ENCODE results near the gene CERCAM. TPM values are rescaled to one million over a fixed set of nuclear protein-coding genes. Genes with fewer than 3 reads are reported as not detected.

CERCAM gene
- total and polyA plus RNA-seq, 3 experiments from 2014 or later, result 1.1 to 2.6 (median 1.9) TPM

GRCh38 chr9:128428644-128429512, 8.2 kb downstream of the CERCAM start:
- DNase-seq, result no peak
- H3K4me3 Mint-ChIP-seq, result no peak overlapping the region
- no peaks in the 10 kb centered on the region for H3K9me3 Mint-ChIP-seq
- H3K36me3 Mint-ChIP-seq, result peaks cover 0 to 1% (median 0%) of the 10 kb centered on the region in 3 donors
- no peaks in the 10 kb centered on the region for H3K27me3 Mint-ChIP-seq
- no peaks in the 10 kb centered on the region for H3K27me3 ChIP-seq (ENCODE audit: insufficient read depth, low read length, poor library complexity, severe bottlenecking)
- POLR2A ChIA-PET, result no interaction called here
- no peak overlapping the region for H3K4me3 ChIP-seq (ENCODE audit: low read length)
- CTCF ChIA-PET, result interaction anchor here (1.4 kb wide), 1 partner anchor 10 kb away, joined by 4 read pairs; no protein-coding TSS in a partner anchor
- peak overlapping the region; percentile 24 for H3K27ac ChIP-seq (ENCODE audit: low read depth, low read length)
- H3K27ac Mint-ChIP-seq, result no peak overlapping the region
- no peaks in the 10 kb centered on the region for H3K4me1 Mint-ChIP-seq
- no peaks in the 10 kb centered on the region for H3K9me3 ChIP-seq (ENCODE audit: low read length)
- H3K36me3 ChIP-seq (ENCODE audit: insufficient read depth, low read length), result no peaks in the 10 kb centered on the region
- H3K4me1 ChIP-seq (ENCODE audit: insufficient read depth, low read length), result no peaks in the 10 kb centered on the region

GRCh38 chr9:128429513-128430086, 8.9 kb downstream of the CERCAM start:
- no peaks in the 10 kb centered on the region for H3K9me3 Mint-ChIP-seq
- no peaks in the 10 kb centered on the region for H3K4me1 ChIP-seq (ENCODE audit: insufficient read depth, low read length)
- no peaks in the 10 kb centered on the region for H3K4me1 Mint-ChIP-seq
- no peak for DNase-seq
- no peak overlapping the region for H3K27ac Mint-ChIP-seq
- H3K27me3 Mint-ChIP-seq, result no peaks in the 10 kb centered on the region
- H3K36me3 ChIP-seq (ENCODE audit: insufficient read depth, low read length), result no peaks in the 10 kb centered on the region
- H3K27ac ChIP-seq (ENCODE audit: low read depth, low read length), result peak overlapping the region; percentile 24
- no peak overlapping the region for H3K4me3 ChIP-seq (ENCODE audit: low read length)
- CTCF ChIA-PET, result interaction anchor here (1.4 kb wide), 1 partner anchor 9 kb away, joined by 4 read pairs; no protein-coding TSS in a partner anchor
- H3K36me3 Mint-ChIP-seq, result peaks cover 0 to 1% (median 0%) of the 10 kb centered on the region in 3 donors
- no peaks in the 10 kb centered on the region for H3K9me3 ChIP-seq (ENCODE audit: low read length)
- H3K27me3 ChIP-seq (ENCODE audit: insufficient read depth, low read length, poor library complexity, severe bottlenecking), result no peaks in the 10 kb centered on the region
- no peak overlapping the region for H3K4me3 Mint-ChIP-seq
- POLR2A ChIA-PET, result interaction anchor here (0.7 kb wide), 1 partner anchor 63 kb away, joined by 4 read pairs; no protein-coding TSS in a partner anchor

GRCh38 chr9:128431207-128431606, 10.6 kb downstream of the CERCAM start:
- no peaks in the 10 kb centered on the region for H3K9me3 ChIP-seq (ENCODE audit: low read length)
- Mint-ChIP-seq H3K36me3 (peaks cover 0 to 1% (median 0%) of the 10 kb centered on the region in 3 donors), H3K27me3 (no peaks in the 10 kb centered on the region), H3K4me3 (no peak overlapping the region), H3K27ac (no peak overlapping the region), H3K9me3 (no peaks in the 10 kb centered on the region), H3K4me1 (no peaks in the 10 kb centered on the region)
- H3K4me1 ChIP-seq (ENCODE audit: insufficient read depth, low read length), result no peaks in the 10 kb centered on the region
- DNase-seq, result no peak
- H3K27ac ChIP-seq (ENCODE audit: low read depth, low read length), result no peak overlapping the region
- ChIA-PET CTCF (no interaction called here), POLR2A (no interaction called here)
- no peaks in the 10 kb centered on the region for H3K36me3 ChIP-seq (ENCODE audit: insufficient read depth, low read length)
- H3K4me3 ChIP-seq (ENCODE audit: low read length), result no peak overlapping the region
- no peaks in the 10 kb centered on the region for H3K27me3 ChIP-seq (ENCODE audit: insufficient read depth, low read length, poor library complexity, severe bottlenecking)

- Mint-ChIP-seq H3K27me3 (no peaks in the 10 kb centered on the region), H3K4me3 (no peak overlapping the region), H3K36me3 (peaks cover 0 to 1% (median 0%) of the 10 kb centered on the region in 3 donors), H3K27ac (no peak overlapping the region), H3K9me3 (no peaks in the 10 kb centered on the region), H3K4me1 (peaks cover 0 to 8% (median 4%) of the 10 kb centered on the region in 3 donors)
- H3K36me3 ChIP-seq (ENCODE audit: insufficient read depth, low read length), result no peaks in the 10 kb centered on the region
- no peak overlapping the region for H3K4me3 ChIP-seq (ENCODE audit: low read length)
- no peak overlapping the region for H3K27ac ChIP-seq (ENCODE audit: low read depth, low read length)
- no peaks in the 10 kb centered on the region for H3K9me3 ChIP-seq (ENCODE audit: low read length)
- H3K4me1 ChIP-seq (ENCODE audit: insufficient read depth, low read length), result peaks cover 4% of the 10 kb centered on the region
- H3K27me3 ChIP-seq (ENCODE audit: insufficient read depth, low read length, poor library complexity, severe bottlenecking), result no peaks in the 10 kb centered on the region
- CTCF ChIA-PET, result no interaction called here
- POLR2A ChIA-PET, result no interaction called here
- no peak for DNase-seq
Measured at GRCh38 chr9:128434340-128434739, 13.7 kb downstream of the CERCAM start.

GRCh38 chr9:128435611-128436010, 15.0 kb downstream of the CERCAM start:
- Mint-ChIP-seq H3K4me3 (no peak overlapping the region), H3K4me1 (peaks cover 0 to 10% (median 4%) of the 10 kb centered on the region in 3 donors), H3K9me3 (no peaks in the 10 kb centered on the region), H3K27me3 (no peaks in the 10 kb centered on the region), H3K27ac (no peak overlapping the region), H3K36me3 (peaks cover 0 to 3% (median 0%) of the 10 kb centered on the region in 3 donors)
- CTCF ChIA-PET, result interaction anchor here (0.7 to 1.1 kb wide), 2 partner anchors 11 to 15 kb away, joined by 3 read pairs; partner anchors contain the start of gene CERCAM
- Histone ChIP-seq H3K4me3 (ENCODE audit: low read length) (no peak overlapping the region), H3K36me3 (ENCODE audit: insufficient read depth, low read length) (no peaks in the 10 kb centered on the region), H3K27ac (ENCODE audit: low read depth, low read length) (no peak overlapping the region), H3K27me3 (ENCODE audit: insufficient read depth, low read length, poor library complexity, severe bottlenecking) (no peaks in the 10 kb centered on the region), H3K9me3 (ENCODE audit: low read length) (no peaks in the 10 kb centered on the region), H3K4me1 (ENCODE audit: insufficient read depth, low read length) (peaks cover 4% of the 10 kb centered on the region)
- POLR2A ChIA-PET, result no interaction called here
- DNase-seq, result no peak

- Mint-ChIP-seq H3K27me3 (no peaks in the 10 kb centered on the region), H3K36me3 (peaks cover 0 to 1% (median 0%) of the 10 kb centered on the region in 3 donors), H3K27ac (peak overlapping the region in 1 of 8 donors; percentile 19), H3K4me1 (peaks cover 0 to 10% (median 4%) of the 10 kb centered on the region in 3 donors), H3K9me3 (no peaks in the 10 kb centered on the region), H3K4me3 (peak overlapping the region in 1 of 7 donors; percentile 13)
- no peaks in the 10 kb centered on the region for H3K27me3 ChIP-seq (ENCODE audit: insufficient read depth, low read length, poor library complexity, severe bottlenecking)
- H3K9me3 ChIP-seq (ENCODE audit: low read length), result no peaks in the 10 kb centered on the region
- no peak overlapping the region for H3K27ac ChIP-seq (ENCODE audit: low read depth, low read length)
- H3K4me3 ChIP-seq (ENCODE audit: low read length), result no peak overlapping the region
- peak; percentile 57 to 84 (median 72) for DNase-seq
- no peaks in the 10 kb centered on the region for H3K36me3 ChIP-seq (ENCODE audit: insufficient read depth, low read length)
- peaks cover 4% of the 10 kb centered on the region for H3K4me1 ChIP-seq (ENCODE audit: insufficient read depth, low read length)
- ChIA-PET POLR2A (interaction anchor here (0.9 kb wide), 1 partner anchor 18 kb away, joined by 3 read pairs; the partner anchor contains the start of gene CERCAM), CTCF (interaction anchor here (0.6 to 1.8 kb wide), 18 partner anchors 9 to 183 kb away, joined by 3 to 8 read pairs (median 4); partner anchors contain the start of genes ODF2 and SPTAN1)
Measured at GRCh38 chr9:128438343-128439109, 17.9 kb downstream of the CERCAM start.

GRCh38 chr9:128439273-128439672, 18.6 kb downstream of the CERCAM start:
- H3K27me3 Mint-ChIP-seq, result no peaks in the 10 kb centered on the region
- H3K36me3 ChIP-seq (ENCODE audit: insufficient read depth, low read length), result no peaks in the 10 kb centered on the region
- ChIA-PET POLR2A (interaction anchor here (0.9 kb wide), 1 partner anchor 19 kb away, joined by 3 read pairs; the partner anchor contains the start of gene CERCAM), CTCF (interaction anchor here (0.6 to 1.8 kb wide), 14 partner anchors 8 to 183 kb away, joined by 3 to 8 read pairs (median 4); partner anchors contain the start of gene ODF2)
- H3K4me3 ChIP-seq (ENCODE audit: low read length), result no peak overlapping the region
- peaks cover 0 to 10% (median 4%) of the 10 kb centered on the region in 3 donors for H3K4me1 Mint-ChIP-seq
- peak overlapping the region in 2 of 7 donors; percentile 6 to 16 for H3K4me3 Mint-ChIP-seq
- H3K27ac ChIP-seq (ENCODE audit: low read depth, low read length), result no peak overlapping the region
- H3K27me3 ChIP-seq (ENCODE audit: insufficient read depth, low read length, poor library complexity, severe bottlenecking), result no peaks in the 10 kb centered on the region
- no peaks in the 10 kb centered on the region for H3K9me3 Mint-ChIP-seq
- peak overlapping the region in 7 of 8 donors; percentile 28 to 95 (median 74) for H3K27ac Mint-ChIP-seq
- peak in 1 of 5 donors; percentile 14 for DNase-seq
- peaks cover 0 to 1% (median 0%) of the 10 kb centered on the region in 3 donors for H3K36me3 Mint-ChIP-seq
- no peaks in the 10 kb centered on the region for H3K9me3 ChIP-seq (ENCODE audit: low read length)
- peaks cover 4% of the 10 kb centered on the region for H3K4me1 ChIP-seq (ENCODE audit: insufficient read depth, low read length)
